ENCODE results near the gene NOA1. TPM values are rescaled to one million over a fixed set of nuclear protein-coding genes. Genes with fewer than 3 reads are reported as not detected.

Gene NOA1
- polyA plus RNA-seq, 2 of the 4 experiments (the other 2 are of a cell fraction): 11.3 to 15.0 TPM

DNA sequence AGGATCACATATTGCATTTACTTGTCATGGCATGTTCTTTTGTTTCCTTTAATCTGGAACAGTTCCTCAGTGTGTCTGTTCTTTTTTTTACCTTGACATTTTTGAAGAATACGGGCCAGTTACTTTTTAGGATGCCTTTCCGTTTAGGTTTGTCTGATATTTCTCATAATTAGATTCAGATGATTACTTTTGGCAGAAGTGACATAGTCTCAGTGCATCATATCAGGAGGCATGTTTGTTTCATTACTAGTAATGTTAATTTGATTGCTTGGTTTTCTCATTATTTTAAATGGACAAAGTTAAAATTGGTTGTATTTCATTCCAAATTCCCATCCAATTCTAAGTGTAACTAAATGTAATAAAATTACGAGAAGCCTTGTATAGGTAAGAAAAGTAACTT, 9.5 kb upstream of the NOA1 start:
- Histone ChIP-seq H3K27ac (no peak overlapping the region), H3K4me2 (no peak overlapping the region), H3K9me3 (no peaks in the 10 kb centered on the region), H3K4me1 (peaks cover 7% of the 10 kb centered on the region; the same call in 1 of the 3 replicates), H3K4me3 (no peak overlapping the region)
- CTCF ChIA-PET: no interaction called here
- POLR2A ChIA-PET: interaction anchor here (2.3 kb wide), 1 partner anchor 9 kb away, joined by 19 read pairs; the partner anchor contains the start of genes NOA1 and POLR2B
- 96% methylated on average over 3 of the region's 3 CpGs for WGBS (ENCODE audit: missing lambda C conversion rate)
- no peak for FAIRE-seq
- ATAC-seq: no peak
- TF ChIP-seq ZSCAN20 (CRISPR knock-in tag; IDR thresholded peaks at IDR 0.05) (no peak), MAFK (IDR thresholded peaks at IDR 0.05; ENCODE audit: partially characterized antibody) (no peak)
- TF ChIP-seq, protein P1, sequence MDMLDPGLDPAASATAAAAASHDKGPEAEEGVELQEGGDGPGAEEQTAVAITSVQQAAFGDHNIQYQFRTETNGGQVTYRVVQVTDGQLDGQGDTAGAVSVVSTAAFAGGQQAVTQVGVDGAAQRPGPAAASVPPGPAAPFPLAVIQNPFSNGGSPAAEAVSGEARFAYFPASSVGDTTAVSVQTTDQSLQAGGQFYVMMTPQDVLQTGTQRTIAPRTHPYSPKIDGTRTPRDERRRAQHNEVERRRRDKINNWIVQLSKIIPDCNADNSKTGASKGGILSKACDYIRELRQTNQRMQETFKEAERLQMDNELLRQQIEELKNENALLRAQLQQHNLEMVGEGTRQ (IDR thresholded peaks at IDR 0.05): no peak
- TF ChIP-seq, protein P2, sequence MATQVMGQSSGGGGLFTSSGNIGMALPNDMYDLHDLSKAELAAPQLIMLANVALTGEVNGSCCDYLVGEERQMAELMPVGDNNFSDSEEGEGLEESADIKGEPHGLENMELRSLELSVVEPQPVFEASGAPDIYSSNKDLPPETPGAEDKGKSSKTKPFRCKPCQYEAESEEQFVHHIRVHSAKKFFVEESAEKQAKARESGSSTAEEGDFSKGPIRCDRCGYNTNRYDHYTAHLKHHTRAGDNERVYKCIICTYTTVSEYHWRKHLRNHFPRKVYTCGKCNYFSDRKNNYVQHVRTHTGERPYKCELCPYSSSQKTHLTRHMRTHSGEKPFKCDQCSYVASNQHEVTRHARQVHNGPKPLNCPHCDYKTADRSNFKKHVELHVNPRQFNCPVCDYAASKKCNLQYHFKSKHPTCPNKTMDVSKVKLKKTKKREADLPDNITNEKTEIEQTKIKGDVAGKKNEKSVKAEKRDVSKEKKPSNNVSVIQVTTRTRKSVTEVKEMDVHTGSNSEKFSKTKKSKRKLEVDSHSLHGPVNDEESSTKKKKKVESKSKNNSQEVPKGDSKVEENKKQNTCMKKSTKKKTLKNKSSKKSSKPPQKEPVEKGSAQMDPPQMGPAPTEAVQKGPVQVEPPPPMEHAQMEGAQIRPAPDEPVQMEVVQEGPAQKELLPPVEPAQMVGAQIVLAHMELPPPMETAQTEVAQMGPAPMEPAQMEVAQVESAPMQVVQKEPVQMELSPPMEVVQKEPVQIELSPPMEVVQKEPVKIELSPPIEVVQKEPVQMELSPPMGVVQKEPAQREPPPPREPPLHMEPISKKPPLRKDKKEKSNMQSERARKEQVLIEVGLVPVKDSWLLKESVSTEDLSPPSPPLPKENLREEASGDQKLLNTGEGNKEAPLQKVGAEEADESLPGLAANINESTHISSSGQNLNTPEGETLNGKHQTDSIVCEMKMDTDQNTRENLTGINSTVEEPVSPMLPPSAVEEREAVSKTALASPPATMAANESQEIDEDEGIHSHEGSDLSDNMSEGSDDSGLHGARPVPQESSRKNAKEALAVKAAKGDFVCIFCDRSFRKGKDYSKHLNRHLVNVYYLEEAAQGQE (IDR thresholded peaks at IDR 0.05): no peak
- no peak for DNase-seq (ENCODE audit: low read depth in 1 of 2, low spot score in 1 of 2)

DNA sequence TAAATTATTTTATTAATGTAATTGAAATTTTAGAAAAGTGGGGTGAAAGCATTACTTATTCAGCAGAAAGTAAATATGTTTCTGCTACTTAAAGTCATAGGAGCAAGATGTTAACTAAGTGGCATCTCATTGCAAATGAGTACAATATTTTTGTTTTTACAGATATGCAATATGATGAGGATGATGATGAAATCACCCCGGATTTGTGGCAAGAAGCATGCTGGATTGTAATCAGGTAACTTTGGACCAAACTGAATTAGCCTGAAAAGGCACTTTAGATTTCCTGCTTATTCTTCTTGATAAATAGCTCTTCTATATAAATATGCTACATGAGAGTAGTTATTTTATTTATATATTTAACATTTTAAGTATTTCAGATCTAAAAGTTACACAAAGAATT, 8.8 kb upstream of the NOA1 start:
- TF ChIP-seq, protein P3, sequence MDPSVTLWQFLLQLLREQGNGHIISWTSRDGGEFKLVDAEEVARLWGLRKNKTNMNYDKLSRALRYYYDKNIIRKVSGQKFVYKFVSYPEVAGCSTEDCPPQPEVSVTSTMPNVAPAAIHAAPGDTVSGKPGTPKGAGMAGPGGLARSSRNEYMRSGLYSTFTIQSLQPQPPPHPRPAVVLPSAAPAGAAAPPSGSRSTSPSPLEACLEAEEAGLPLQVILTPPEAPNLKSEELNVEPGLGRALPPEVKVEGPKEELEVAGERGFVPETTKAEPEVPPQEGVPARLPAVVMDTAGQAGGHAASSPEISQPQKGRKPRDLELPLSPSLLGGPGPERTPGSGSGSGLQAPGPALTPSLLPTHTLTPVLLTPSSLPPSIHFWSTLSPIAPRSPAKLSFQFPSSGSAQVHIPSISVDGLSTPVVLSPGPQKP (IDR thresholded peaks at IDR 0.05; ENCODE audit: low read depth, low read length): no peak
- TF ChIP-seq MAZ (IDR thresholded peaks at IDR 0.05; ENCODE audit: borderline replicate concordance, low read depth, low read length) (no peak), KDM5A (IDR thresholded peaks at IDR 0.05) (no peak), SMC3 (IDR thresholded peaks at IDR 0.05) (no peak), POLR2A (IDR thresholded peaks at IDR 0.05; ENCODE audit: low read length) (no peak), EHF (CRISPR knock-in tag; IDR thresholded peaks at IDR 0.05) (no peak), HOXB5 (CRISPR knock-in tag; IDR thresholded peaks at IDR 0.05) (no peak), PHF8 (IDR thresholded peaks at IDR 0.05; ENCODE audit: borderline replicate concordance, low read depth) (no peak)
- TF ChIP-seq, protein P4, sequence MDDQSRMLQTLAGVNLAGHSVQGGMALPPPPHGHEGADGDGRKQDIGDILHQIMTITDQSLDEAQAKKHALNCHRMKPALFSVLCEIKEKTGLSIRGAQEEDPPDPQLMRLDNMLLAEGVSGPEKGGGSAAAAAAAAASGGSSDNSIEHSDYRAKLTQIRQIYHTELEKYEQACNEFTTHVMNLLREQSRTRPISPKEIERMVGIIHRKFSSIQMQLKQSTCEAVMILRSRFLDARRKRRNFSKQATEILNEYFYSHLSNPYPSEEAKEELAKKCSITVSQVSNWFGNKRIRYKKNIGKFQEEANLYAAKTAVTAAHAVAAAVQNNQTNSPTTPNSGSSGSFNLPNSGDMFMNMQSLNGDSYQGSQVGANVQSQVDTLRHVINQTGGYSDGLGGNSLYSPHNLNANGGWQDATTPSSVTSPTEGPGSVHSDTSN (IDR thresholded peaks at IDR 0.05): no peak
- TF ChIP-seq, protein P5, sequence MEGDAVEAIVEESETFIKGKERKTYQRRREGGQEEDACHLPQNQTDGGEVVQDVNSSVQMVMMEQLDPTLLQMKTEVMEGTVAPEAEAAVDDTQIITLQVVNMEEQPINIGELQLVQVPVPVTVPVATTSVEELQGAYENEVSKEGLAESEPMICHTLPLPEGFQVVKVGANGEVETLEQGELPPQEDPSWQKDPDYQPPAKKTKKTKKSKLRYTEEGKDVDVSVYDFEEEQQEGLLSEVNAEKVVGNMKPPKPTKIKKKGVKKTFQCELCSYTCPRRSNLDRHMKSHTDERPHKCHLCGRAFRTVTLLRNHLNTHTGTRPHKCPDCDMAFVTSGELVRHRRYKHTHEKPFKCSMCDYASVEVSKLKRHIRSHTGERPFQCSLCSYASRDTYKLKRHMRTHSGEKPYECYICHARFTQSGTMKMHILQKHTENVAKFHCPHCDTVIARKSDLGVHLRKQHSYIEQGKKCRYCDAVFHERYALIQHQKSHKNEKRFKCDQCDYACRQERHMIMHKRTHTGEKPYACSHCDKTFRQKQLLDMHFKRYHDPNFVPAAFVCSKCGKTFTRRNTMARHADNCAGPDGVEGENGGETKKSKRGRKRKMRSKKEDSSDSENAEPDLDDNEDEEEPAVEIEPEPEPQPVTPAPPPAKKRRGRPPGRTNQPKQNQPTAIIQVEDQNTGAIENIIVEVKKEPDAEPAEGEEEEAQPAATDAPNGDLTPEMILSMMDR (IDR thresholded peaks at IDR 0.05): no peak
- TF ChIP-seq, protein P6, sequence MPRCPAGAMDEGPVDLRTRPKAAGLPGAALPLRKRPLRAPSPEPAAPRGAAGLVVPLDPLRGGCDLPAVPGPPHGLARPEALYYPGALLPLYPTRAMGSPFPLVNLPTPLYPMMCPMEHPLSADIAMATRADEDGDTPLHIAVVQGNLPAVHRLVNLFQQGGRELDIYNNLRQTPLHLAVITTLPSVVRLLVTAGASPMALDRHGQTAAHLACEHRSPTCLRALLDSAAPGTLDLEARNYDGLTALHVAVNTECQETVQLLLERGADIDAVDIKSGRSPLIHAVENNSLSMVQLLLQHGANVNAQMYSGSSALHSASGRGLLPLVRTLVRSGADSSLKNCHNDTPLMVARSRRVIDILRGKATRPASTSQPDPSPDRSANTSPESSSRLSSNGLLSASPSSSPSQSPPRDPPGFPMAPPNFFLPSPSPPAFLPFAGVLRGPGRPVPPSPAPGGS (IDR thresholded peaks at IDR 0.05): no peak
- DNase-seq (ENCODE audit: low read depth in 1 of 2, low spot score in 1 of 2) (no peak), ATAC-seq (no peak), FAIRE-seq (no peak)
- ChIA-PET POLR2A (no interaction called here), CTCF (no interaction called here)
- peaks cover 14% of the 10 kb centered on the region for H3K4me1 ChIP-seq
- no peak overlapping the region for H3K4me2 ChIP-seq
- WGBS (ENCODE audit: missing lambda C conversion rate): 97% methylated on average over 1 of the region's 1 CpG
- H3K9me3 ChIP-seq: no peaks in the 10 kb centered on the region
- H3K4me3 ChIP-seq: no peak overlapping the region
- no peak overlapping the region for H3K27ac ChIP-seq
